ENCODE measurements around the gene TMEM74B.

GRCh38 chr20:1224205-1224890 is 39.6 kb upstream of the TMEM74B start:
- TF ChIP-seq TEAD4 (IDR thresholded peaks at IDR 0.05), result no peak
- TF ChIP-seq EP300 (IDR thresholded peaks at IDR 0.05; ENCODE audit: borderline replicate concordance), result no peak
- TF ChIP-seq REST (IDR thresholded peaks at IDR 0.05; ENCODE audit: low read depth), result no peak
- TF ChIP-seq TAF1 (IDR thresholded peaks at IDR 0.05; ENCODE audit: low read depth), result no peak
- TF ChIP-seq RAD21 (IDR thresholded peaks at IDR 0.05; ENCODE audit: low read depth), result no peak
- TF ChIP-seq CEBPB (IDR thresholded peaks at IDR 0.05), result no peak
- no peak for TF ChIP-seq MAX (IDR thresholded peaks at IDR 0.05)

Measured in Ishikawa (cell line).